Bronchial epithelial cell (primary cell): ENCODE results near the gene MED23. TPM values are rescaled to one million over a fixed set of nuclear protein-coding genes. Genes with fewer than 3 reads are reported as not detected.

Experiments
- DNase-seq: peaks from one replicate; pipeline ENCODE4 v3.0.0-alpha.2; 2010; ENCODE audit warnings: low read depth
- FAIRE-seq: peaks from 2 replicates; lab custom pipeline; 2011; peaks lifted over from hg19 to GRCh38; lab: Jason Lieb, UNC
- H3K27me3 ChIP-seq: 2 replicates; pipeline ENCODE4 v1.5.1; 2011; ENCODE audit warnings: low read length; ENCODE audit not compliant: control insufficient read depth, insufficient read depth
- H3K36me3 ChIP-seq: 2 replicates; pipeline ENCODE4 v1.5.1; 2011; ENCODE audit warnings: low read length; ENCODE audit not compliant: control insufficient read depth, insufficient read depth
- H3K4me3 ChIP-seq: 2 replicates; pipeline ENCODE4 v1.5.1; 2011; ENCODE audit warnings: mild to moderate bottlenecking, low read depth, low read length, control low read depth
- CTCF ChIP-seq: IDR thresholded peaks from 2 replicates; pipeline ENCODE4 v1.5.1; 2011; ENCODE audit warnings: mild to moderate bottlenecking, moderate library complexity, low read length, control low read depth, inconsistent platforms; ENCODE audit not compliant: insufficient read depth, severe bottlenecking
- total RNA-seq: library from RNA; depleted of rRNA; stranded (reverse); fragments of >200 nt; gene quantifications from 2 replicates; pipeline ENCODE4 v1.2.1, GENCODE V29; 2014

The MED23 gene
- total RNA-seq, 1 donor from 2014 or later: 19.5 TPM

GRCh38 chr6:131628726-131629125 is 684 bp upstream of the MED23 start:
- Histone ChIP-seq H3K36me3 (peaks cover 6% of the 10 kb centered on the region), H3K4me3 (no peak overlapping the region), H3K27me3 (no peaks in the 10 kb centered on the region)
- DNase-seq (no peak), FAIRE-seq (no peak)
- TF ChIP-seq CTCF: no peak

- Histone ChIP-seq H3K36me3 (peaks cover 5% of the 10 kb centered on the region), H3K27me3 (no peaks in the 10 kb centered on the region), H3K4me3 (no peak overlapping the region)
- FAIRE-seq: no peak
- no peak for TF ChIP-seq CTCF
- no peak for DNase-seq
Measured at GRCh38 chr6:131615275-131615674, 12.8 kb downstream of the MED23 start.

GRCh38 chr6:131613296-131613925 is 14.6 kb downstream of the MED23 start:
- FAIRE-seq: no peak
- H3K36me3 ChIP-seq: peaks cover 8% of the 10 kb centered on the region

GRCh38 chr6:131602781-131603312 is 25.2 kb downstream of the MED23 start:
- FAIRE-seq (no peak), DNase-seq (peak; percentile 55)
- peaks cover 11% of the 10 kb centered on the region for H3K36me3 ChIP-seq
- no peaks in the 10 kb centered on the region for H3K27me3 ChIP-seq
- no peak for TF ChIP-seq CTCF
- H3K4me3 ChIP-seq: no peak overlapping the region

More at GRCh38 chr6:131613296-131613925, 14.6 kb downstream of the MED23 start:
- no peak for DNase-seq
- TF ChIP-seq CTCF: no peak
- Histone ChIP-seq H3K27me3 (no peaks in the 10 kb centered on the region), H3K4me3 (no peak overlapping the region)

- no peak for DNase-seq
- no peak for TF ChIP-seq CTCF
- no peak overlapping the region for H3K4me3 ChIP-seq
- H3K27me3 ChIP-seq: no peaks in the 10 kb centered on the region
- no peak for FAIRE-seq
- peaks cover 13% of the 10 kb centered on the region for H3K36me3 ChIP-seq
Measured at GRCh38 chr6:131600716-131601115, 27.3 kb downstream of the MED23 start.
